Retinal pigment epithelial cell (primary cell): ENCODE data around the gene CD2.

Source experiments
- DNase-seq: peaks from one replicate; pipeline ENCODE4 v3.0.0-alpha.2; 2010; ENCODE audit warnings: low read depth
- H3K4me3 ChIP-seq: 2 replicates; pipeline ENCODE4 v1.5.1; 2011; ENCODE audit warnings: mild to moderate bottlenecking, low read length, control low read depth, moderate library complexity
- CTCF ChIP-seq: conservative IDR thresholded peaks from 2 replicates; pipeline ENCODE4 v1.5.1; 2011; ENCODE audit warnings: low read depth, low read length, control low read depth, inconsistent platforms

CD2 gene

GRCh38 chr1:116769561-116769977, 15.3 kb downstream of the CD2 start:
- DNase-seq: no peak
- H3K4me3 ChIP-seq: no peak overlapping the region

GRCh38 chr1:116769994-116770393, 15.8 kb downstream of the CD2 start:
- DNase-seq: no peak
- H3K4me3 ChIP-seq: no peak overlapping the region
- no peak for TF ChIP-seq CTCF

More at GRCh38 chr1:116769561-116769977, 15.3 kb downstream of the CD2 start:
- TF ChIP-seq CTCF: no peak

GRCh38 chr1:116770625-116771024, 16.4 kb downstream of the CD2 start:
- TF ChIP-seq CTCF: no peak
- no peak for DNase-seq
- no peak overlapping the region for H3K4me3 ChIP-seq

- H3K4me3 ChIP-seq: no peak overlapping the region
- DNase-seq: no peak
- TF ChIP-seq CTCF: no peak
Measured at GRCh38 chr1:116771997-116772647, 17.9 kb downstream of the CD2 start.

- DNase-seq: peak; percentile 1
- H3K4me3 ChIP-seq: no peak overlapping the region
- no peak for TF ChIP-seq CTCF
Measured at GRCh38 chr1:116772648-116773045, 18.4 kb downstream of the CD2 start.

- TF ChIP-seq CTCF: no peak
- H3K4me3 ChIP-seq: no peak overlapping the region
- no peak for DNase-seq
Measured at GRCh38 chr1:116775116-116775752, 21.0 kb downstream of the CD2 start.
